Measurements from ENCODE around the gene CD59.

The CD59 gene

GRCh38 chr11:33658195-33658900, 77.9 kb downstream of the CD59 start:
- TF ChIP-seq CTCF (IDR thresholded peaks at IDR 0.05; ENCODE audit: borderline replicate concordance, control extremely low read depth, extremely low read depth, insufficient read depth, missing control alignments), result no peak
- in situ Hi-C loops (cut with MboI; ENCODE audit: low sequenced_read_pairs, unreplicated experiment), result no loop called here
- no peak for DNase-seq (ENCODE audit: low spot score)

- DNase-seq (ENCODE audit: low spot score), result no peak
- in situ Hi-C loops (cut with MboI; ENCODE audit: low sequenced_read_pairs, unreplicated experiment), result no loop called here
These were observed 78.5 kb downstream of the CD59 start for GRCh38 chr11:33657757-33658156.

GRCh38 chr11:33656768-33657167, 79.5 kb downstream of the CD59 start:
- TF ChIP-seq CTCF (IDR thresholded peaks at IDR 0.05; ENCODE audit: borderline replicate concordance, control extremely low read depth, extremely low read depth, insufficient read depth, missing control alignments), result no peak

More at GRCh38 chr11:33657757-33658156, 78.5 kb downstream of the CD59 start:
- no peak for TF ChIP-seq CTCF (IDR thresholded peaks at IDR 0.05; ENCODE audit: borderline replicate concordance, control extremely low read depth, extremely low read depth, insufficient read depth, missing control alignments)

GRCh38 chr11:33655842-33656600, 80.2 kb downstream of the CD59 start:
- DNase-seq (ENCODE audit: low spot score), result peak; percentile 55
- in situ Hi-C loops (cut with MboI; ENCODE audit: low sequenced_read_pairs, unreplicated experiment), result no loop called here
- no peak for TF ChIP-seq CTCF (IDR thresholded peaks at IDR 0.05; ENCODE audit: borderline replicate concordance, control extremely low read depth, extremely low read depth, insufficient read depth, missing control alignments)

More at GRCh38 chr11:33656768-33657167, 79.5 kb downstream of the CD59 start:
- in situ Hi-C loops (cut with MboI; ENCODE audit: low sequenced_read_pairs, unreplicated experiment), result no loop called here
- DNase-seq (ENCODE audit: low spot score), result no peak

- TF ChIP-seq CTCF (IDR thresholded peaks at IDR 0.05; ENCODE audit: borderline replicate concordance, control extremely low read depth, extremely low read depth, insufficient read depth, missing control alignments), result no peak
- DNase-seq (ENCODE audit: low spot score), result no peak
- in situ Hi-C loops (cut with MboI; ENCODE audit: low sequenced_read_pairs, unreplicated experiment), result no loop called here
These were observed 81.6 kb downstream of the CD59 start for GRCh38 chr11:33654594-33654993.

Measured in GM13976 (cell line).